ENCODE results near the gene ZMIZ1. TPM values are rescaled to one million over a fixed set of nuclear protein-coding genes. Genes with fewer than 3 reads are reported as not detected.

ZMIZ1 gene
- total RNA-seq, 2 experiments from 2014 or later = 14.6 to 15.5 TPM

- Mint-ChIP-seq H3K4me1 (ENCODE audit: low read depth) (peaks cover 42% of the 10 kb centered on the region), H3K27ac (peak overlapping the region; percentile 78), H3K36me3 (ENCODE audit: low read depth) (peaks cover 15% of the 10 kb centered on the region), H3K4me3 (peak overlapping the region; percentile 97), H3K9me3 (no peaks in the 10 kb centered on the region), H3K27me3 (no peaks in the 10 kb centered on the region)
- POLR2A ChIA-PET = interaction anchor here (1.1 kb wide), 1 partner anchor 76 kb away, joined by 3 read pairs; no protein-coding TSS in a partner anchor
- Histone ChIP-seq H3K27me3 (ENCODE audit: control insufficient read depth in 1 of 2, insufficient read depth in 2 of 2, low read length in 2 of 2) (no peaks in the 10 kb centered on the region), H3K4me3 (ENCODE audit: low read length) (peak overlapping the region; percentile 97), H3K36me3 (ENCODE audit: insufficient read depth, low read length) (no peaks in the 10 kb centered on the region), H3K9me3 (ENCODE audit: control insufficient read depth in 1 of 2, insufficient read depth in 1 of 2, low read length in 2 of 2) (no peaks in the 10 kb centered on the region), H3K4me1 (ENCODE audit: insufficient read depth, low read length) (peaks cover 60% of the 10 kb centered on the region), H3K27ac (ENCODE audit: low read depth in 1 of 2, low read length in 2 of 2) (no peak overlapping the region)
- intact Hi-C loops (cut with DNase I, micrococcal nuclease) = loop anchor here in 1 of 2 experiments (5.0 kb wide), 2 partner anchors 77 to 1023 kb away; no protein-coding TSS in a partner anchor
- peak in 1 of 14 experiments; percentile 23 for DNase-seq
- no peak for ATAC-seq (ENCODE audit: poor library complexity)
- CTCF ChIA-PET = no interaction called here
- no peak for TF ChIP-seq CTCF (IDR thresholded peaks at IDR 0.05)
Measured at GRCh38 chr10:79070081-79070605, 1.4 kb downstream of the ZMIZ1 start.

- Histone ChIP-seq H3K36me3 (ENCODE audit: insufficient read depth, low read length) (no peaks in the 10 kb centered on the region), H3K9me3 (ENCODE audit: control insufficient read depth in 1 of 2, insufficient read depth in 1 of 2, low read length in 2 of 2) (no peaks in the 10 kb centered on the region), H3K4me1 (ENCODE audit: insufficient read depth, low read length) (peaks cover 59% of the 10 kb centered on the region), H3K27ac (ENCODE audit: low read depth in 1 of 2, low read length in 2 of 2) (no peak overlapping the region), H3K27me3 (ENCODE audit: control insufficient read depth in 1 of 2, insufficient read depth in 2 of 2, low read length in 2 of 2) (no peaks in the 10 kb centered on the region), H3K4me3 (ENCODE audit: low read length) (peak overlapping the region; percentile 97)
- H3K9me3 Mint-ChIP-seq = no peaks in the 10 kb centered on the region
- TF ChIP-seq CTCF (IDR thresholded peaks at IDR 0.05) = no peak
- intact Hi-C loops (cut with DNase I, micrococcal nuclease) = loop anchor here in 1 of 2 experiments (5.0 kb wide), 2 partner anchors 76 to 1024 kb away; no protein-coding TSS in a partner anchor
- H3K4me3 Mint-ChIP-seq = peak overlapping the region; percentile 87
- POLR2A ChIA-PET = interaction anchor here (0.8 kb wide), 1 partner anchor 11 kb away, joined by 3 read pairs; no protein-coding TSS in a partner anchor
- DNase-seq (peak in 4 of 14 experiments; percentile 20 to 47 (median 42)), ATAC-seq (ENCODE audit: poor library complexity) (no peak)
- peaks cover 38% of the 10 kb centered on the region for H3K4me1 Mint-ChIP-seq (ENCODE audit: low read depth)
- CTCF ChIA-PET = no interaction called here
- no peaks in the 10 kb centered on the region for H3K27me3 Mint-ChIP-seq
- H3K27ac Mint-ChIP-seq = peak overlapping the region; percentile 55
- peaks cover 15% of the 10 kb centered on the region for H3K36me3 Mint-ChIP-seq (ENCODE audit: low read depth)
Measured at GRCh38 chr10:79070606-79071395, 2.0 kb downstream of the ZMIZ1 start.

GRCh38 chr10:79071396-79071923 lies 2.7 kb downstream of the ZMIZ1 start:
- no peaks in the 10 kb centered on the region for H3K9me3 Mint-ChIP-seq
- peaks cover 37% of the 10 kb centered on the region for H3K4me1 Mint-ChIP-seq (ENCODE audit: low read depth)
- H3K4me3 Mint-ChIP-seq = peak overlapping the region; percentile 87
- intact Hi-C loops (cut with DNase I, micrococcal nuclease) = loop anchor here in 1 of 2 experiments (5.0 kb wide), 2 partner anchors 76 to 1024 kb away; no protein-coding TSS in a partner anchor
- Histone ChIP-seq H3K4me3 (ENCODE audit: low read length) (peak overlapping the region; percentile 97), H3K27ac (ENCODE audit: low read depth in 1 of 2, low read length in 2 of 2) (no peak overlapping the region), H3K9me3 (ENCODE audit: control insufficient read depth in 1 of 2, insufficient read depth in 1 of 2, low read length in 2 of 2) (no peaks in the 10 kb centered on the region), H3K4me1 (ENCODE audit: insufficient read depth, low read length) (peaks cover 59% of the 10 kb centered on the region), H3K27me3 (ENCODE audit: control insufficient read depth in 1 of 2, insufficient read depth in 2 of 2, low read length in 2 of 2) (no peaks in the 10 kb centered on the region), H3K36me3 (ENCODE audit: insufficient read depth, low read length) (no peaks in the 10 kb centered on the region)
- ChIA-PET CTCF (no interaction called here), POLR2A (interaction anchor here (0.8 kb wide), 1 partner anchor 11 kb away, joined by 3 read pairs; no protein-coding TSS in a partner anchor)
- no peaks in the 10 kb centered on the region for H3K27me3 Mint-ChIP-seq
- DNase-seq (no peak), ATAC-seq (ENCODE audit: poor library complexity) (no peak)
- H3K27ac Mint-ChIP-seq = peak overlapping the region; percentile 55
- no peak for TF ChIP-seq CTCF (IDR thresholded peaks at IDR 0.05)
- peaks cover 15% of the 10 kb centered on the region for H3K36me3 Mint-ChIP-seq (ENCODE audit: low read depth)

Measured in CD4-positive, alpha-beta T cell (primary cell).